Activated naive CD8-positive, alpha-beta T cell treated with anti-CD3 and anti-CD28 coated beads, Interleukin-2, amount 50 U/mL, for 16 hours (primary cell): ENCODE measurements around the gene PLEKHO2.

Experiments used
- DNase-seq: peaks from one replicate; pipeline ENCODE4 v3.0.0-alpha.2; 2020; ENCODE audit warnings: low read depth, low spot score

PLEKHO2 gene

GRCh38 chr15:64912379-64913325 lies 70.9 kb downstream of the PLEKHO2 start:
- DNase-seq: no peak

GRCh38 chr15:64915518-64916227 lies 74.0 kb downstream of the PLEKHO2 start:
- no peak for DNase-seq

- no peak for DNase-seq
Observed at GRCh38 chr15:64916365-64916764, 74.7 kb downstream of the PLEKHO2 start.

- no peak for DNase-seq
Observed at GRCh38 chr15:64917211-64917610, 75.5 kb downstream of the PLEKHO2 start.
